H1 (cell line): ENCODE measurements around the gene TUBGCP6. TPM values are rescaled to one million over a fixed set of nuclear protein-coding genes. Genes with fewer than 3 reads are reported as not detected.

ENCODE experiments used
- ASH2L ChIP-seq: fragments of 200-600, 300-600 bp; sonication (generic); IDR thresholded peaks from one replicate; pipeline ENCODE4 v1.7.1; 2017; ENCODE audit warnings: low read length
- EP300 ChIP-seq, 2 experiments: IDR thresholded peaks; 1 replicate in 1 of 2; 2 replicates in 1 of 2; pipeline ENCODE4 v1.6.1; 2011 to 2012; ENCODE audit warnings: low read depth in 2 of 2, low read length in 2 of 2, mild to moderate bottlenecking in 2 of 2, borderline replicate concordance in 1 of 2, inconsistent platforms in 1 of 2, moderate library complexity in 1 of 2
- JUND ChIP-seq: IDR thresholded peaks from 2 replicates; pipeline ENCODE4 v1.6.1; 2011; ENCODE audit warnings: mild to moderate bottlenecking, improper control_type of control experiment, low read length
- POLR2A ChIP-seq, 2 experiments: IDR thresholded peaks; 1 replicate in 1 of 2; 2 replicates in 1 of 2; pipeline ENCODE4 v1.6.1; 2011; ENCODE audit warnings: low read depth in 2 of 2, low read length in 2 of 2, mild to moderate bottlenecking in 2 of 2; ENCODE audit errors: control extremely low read depth in 1 of 2
- SIX5 ChIP-seq: IDR thresholded peaks from 2 replicates; pipeline ENCODE4 v1.6.1; 2011; ENCODE audit warnings: mild to moderate bottlenecking, low read depth, low read length
- TCF12 ChIP-seq: IDR thresholded peaks from 2 replicates; pipeline ENCODE4 v1.6.1; 2011; ENCODE audit warnings: low read depth, mild to moderate bottlenecking, low read length
- polyA plus RNA-seq, 7 experiments: library from polyadenylated mRNA; depleted of rRNA in 3 of 7; stranded (reverse) in 5 of 7; unstranded in 2 of 7; fragments of >200 nt in 5 of 7; fragments of 200-250 nt in 2 of 7; gene quantifications; 1 replicate in 5 of 7; 2 replicates in 1 of 7; 4 replicates in 1 of 7; pipeline versions ENCODE4 v1.2.1 to v1.2.3, GENCODE V29; 2011 to 2013; ENCODE audit warnings: missing spikeins in 2 of 7, mixed read lengths in 2 of 7
- total RNA-seq: library from RNA; stranded (reverse); fragmentation: NEBNext Ultra II Directional; extraction: Animal tissue kit (Norgen Biotek cat#: 25700); gene quantifications from 2 replicates; pipeline ENCODE4 v1.2.1, GENCODE V29; 2021

The TUBGCP6 gene
- total and polyA plus RNA-seq, 2 of the 8 experiments (the other 6 are each of a cell fraction or from before 2014, with no cell fraction given): 24.2 to 24.7 TPM

GRCh38 chr22:50190182-50190940 lies 54.5 kb downstream of the TUBGCP6 start (continued):
- TF ChIP-seq SIX5: no peak
- no peak for TF ChIP-seq ASH2L
- no peak for TF ChIP-seq TCF12
- TF ChIP-seq JUND: no peak
- TF ChIP-seq EP300 (IDR thresholded peaks at IDR 0.05; ENCODE audit: borderline replicate concordance in 1 of 2, low read depth in 2 of 2, low read length in 2 of 2): no peak
- TF ChIP-seq POLR2A (IDR thresholded peaks at IDR 0.05; ENCODE audit: control extremely low read depth in 1 of 2, low read depth in 2 of 2, low read length in 2 of 2): no peak
